Measurements from ENCODE around the gene SDR42E2. TPM values are rescaled to one million over a fixed set of nuclear protein-coding genes. Genes with fewer than 3 reads are reported as not detected.
"Not testable (repeated sequence)": the region's sequence is repeated elsewhere in the genome, so short reads cannot be mapped to it uniquely, and the experiment has no call there.

SDR42E2 gene
- total RNA-seq, 1 donor from 2014 or later = 0.20 TPM

DNA sequence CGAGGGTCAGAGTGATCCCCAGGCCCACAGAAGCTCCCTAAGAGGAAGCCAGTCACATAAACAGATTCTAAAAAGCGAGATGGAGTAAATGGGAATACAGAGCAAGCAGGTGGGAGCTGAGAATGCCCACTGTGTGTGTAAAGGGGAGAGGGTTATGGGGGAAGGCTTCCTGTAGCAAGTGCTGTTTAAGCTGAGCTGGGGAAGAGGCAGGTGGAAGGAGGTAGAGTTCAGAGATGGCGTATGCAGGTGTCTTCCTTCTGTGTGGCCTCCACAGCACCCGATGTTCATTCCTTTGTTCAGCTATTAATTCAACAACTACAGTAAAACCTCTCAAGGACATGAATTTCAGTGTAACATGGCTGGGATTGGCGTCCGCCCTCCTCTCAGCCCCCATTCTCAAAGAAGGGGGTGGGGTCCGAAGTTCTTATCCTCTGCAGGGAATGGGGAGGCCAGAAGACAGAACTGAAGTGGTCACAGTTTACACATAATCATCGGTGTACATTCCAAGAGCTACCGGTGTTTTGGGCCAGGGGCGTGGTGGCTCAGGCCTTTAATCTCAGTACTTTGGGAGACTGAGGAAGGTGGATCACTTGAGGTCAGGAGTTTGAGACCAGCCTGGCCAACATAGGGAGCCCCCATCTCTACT lies 45.5 kb downstream of the SDR42E2 start:
- intact Hi-C loops (cut with micrococcal nuclease) = loop anchor here (2.0 kb wide), 3 partner anchors 17 to 57 kb away; no protein-coding TSS in a partner anchor

DNA sequence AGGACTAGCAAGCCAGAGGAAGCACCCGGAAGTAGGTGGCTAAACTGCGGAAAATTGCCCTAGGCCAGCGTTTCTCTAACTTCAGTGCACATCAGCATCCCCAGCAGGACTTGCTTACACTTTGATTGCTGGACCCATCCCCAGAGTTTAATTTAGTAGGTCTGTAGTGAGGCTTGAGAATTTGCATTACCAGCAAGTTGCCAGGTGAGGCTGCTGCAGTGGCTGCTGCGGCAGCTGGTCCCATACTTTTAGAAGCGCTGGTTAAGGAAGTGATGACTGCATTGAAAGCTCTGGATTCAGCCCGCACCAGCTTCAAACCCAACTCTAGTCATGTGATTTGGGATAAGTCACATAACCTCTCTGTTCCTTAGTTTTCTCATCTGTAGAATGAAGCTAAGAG lies 48.0 kb downstream of the SDR42E2 start:
- intact Hi-C loops (cut with micrococcal nuclease) = loop anchor here (1.0 kb wide), 1 partner anchor 32 kb away; no protein-coding TSS in a partner anchor

DNA sequence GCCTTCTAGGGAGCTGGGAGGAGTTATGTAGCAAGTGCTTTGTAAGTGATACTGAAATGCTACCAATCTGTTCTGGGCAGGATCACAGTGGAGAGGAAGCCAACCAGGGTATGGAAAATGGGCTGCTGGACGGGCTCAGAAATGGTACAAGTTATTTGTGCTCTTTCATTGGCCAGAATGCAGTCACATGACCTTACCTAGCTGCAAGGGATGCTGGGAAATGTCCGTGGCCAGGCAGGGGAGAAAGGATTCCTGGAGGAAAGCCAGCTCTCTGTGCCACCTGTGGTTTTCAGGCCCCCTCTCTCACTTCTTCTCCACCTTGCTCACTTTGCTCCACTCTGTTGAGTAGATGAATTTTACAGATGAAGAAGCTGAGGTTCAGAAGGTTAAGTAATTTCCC lies 48.5 kb downstream of the SDR42E2 start:
- intact Hi-C loops (cut with micrococcal nuclease) = loop anchor here (1.0 kb wide), 1 partner anchor 33 kb away; no protein-coding TSS in a partner anchor

DNA sequence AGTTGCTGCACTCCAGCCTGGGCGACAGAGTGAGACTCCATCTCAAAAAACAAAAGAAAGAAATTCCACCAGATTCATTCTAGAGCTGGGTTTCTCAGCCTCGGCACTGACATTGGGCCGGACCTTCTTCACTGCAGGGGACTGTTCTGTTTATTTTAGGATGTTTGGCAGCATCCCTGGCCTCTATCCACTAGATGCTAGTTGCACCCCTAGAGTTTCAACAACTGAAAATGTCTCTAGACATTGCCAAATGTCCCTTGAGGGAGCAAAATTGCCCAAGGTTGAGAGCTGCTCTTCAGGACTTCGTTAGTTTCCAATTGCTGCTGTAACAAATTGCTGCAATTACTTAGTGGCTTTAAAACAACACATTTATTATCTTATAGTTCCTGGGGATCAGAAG lies 50.9 kb downstream of the SDR42E2 start:
- intact Hi-C loops (cut with micrococcal nuclease) = no loop called here

DNA sequence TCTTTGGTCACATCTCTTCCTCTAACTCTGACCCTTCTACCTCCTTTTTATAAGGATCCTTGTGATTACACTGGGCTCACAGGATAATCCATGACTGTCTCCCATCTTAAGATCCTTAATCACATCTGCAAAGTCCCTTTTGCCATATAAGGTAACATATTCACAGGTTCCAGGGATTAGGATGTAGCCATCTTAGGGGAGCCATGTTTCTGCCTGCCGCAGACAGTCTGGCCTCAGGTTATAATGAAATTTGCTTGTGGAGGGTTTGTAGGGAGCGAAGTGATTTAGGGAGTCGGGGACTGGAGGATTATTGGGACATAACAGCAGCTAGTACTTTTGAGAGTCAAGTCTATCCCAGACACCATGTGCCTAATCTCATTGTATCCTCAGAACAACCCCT lies 51.5 kb downstream of the SDR42E2 start:
- intact Hi-C loops (cut with micrococcal nuclease) = no loop called here

DNA sequence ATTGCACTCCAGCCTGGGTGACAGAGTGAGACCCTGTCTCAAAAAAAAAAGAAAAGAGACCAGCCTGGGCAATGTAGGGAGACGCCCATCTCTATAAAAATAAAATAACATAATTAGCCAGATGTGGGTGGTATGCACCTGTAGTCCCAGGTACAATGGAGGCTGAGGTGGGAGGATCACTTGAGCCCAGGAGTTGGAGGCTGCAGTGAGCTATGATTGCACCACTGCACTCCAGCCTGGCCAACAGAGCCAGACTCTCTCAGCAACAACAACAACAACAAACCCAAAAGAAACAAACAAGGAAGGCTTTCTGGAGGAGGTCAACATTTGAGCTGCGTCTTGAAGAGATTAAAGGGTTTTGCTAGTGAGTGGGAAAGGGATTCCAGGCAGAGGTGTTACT lies 52.1 kb downstream of the SDR42E2 start:
- intact Hi-C loops (cut with micrococcal nuclease) = no loop called here

DNA sequence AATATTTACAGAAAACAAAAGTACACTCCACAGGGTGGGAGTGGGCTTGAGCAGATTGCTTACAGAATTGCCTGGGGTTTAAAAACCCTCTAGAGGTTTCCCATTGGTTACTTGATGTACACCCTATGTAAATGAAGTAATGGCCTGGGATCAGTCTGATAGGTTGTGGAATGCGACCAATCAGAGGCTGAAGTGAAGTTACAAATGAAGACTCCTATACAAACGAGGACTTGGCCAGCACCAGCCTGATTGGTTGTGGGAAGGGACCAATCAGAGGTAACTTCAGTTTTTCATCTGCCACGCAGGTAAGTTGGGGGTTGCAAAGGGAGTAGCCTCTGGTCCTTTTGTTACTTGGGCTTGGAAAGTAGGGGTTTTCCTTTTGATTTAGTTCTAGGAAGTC lies 52.6 kb downstream of the SDR42E2 start:
- intact Hi-C loops (cut with micrococcal nuclease) = loop anchor here (1.0 kb wide), 1 partner anchor 9 kb away; the partner anchor contains the start of gene EEF2K

DNA sequence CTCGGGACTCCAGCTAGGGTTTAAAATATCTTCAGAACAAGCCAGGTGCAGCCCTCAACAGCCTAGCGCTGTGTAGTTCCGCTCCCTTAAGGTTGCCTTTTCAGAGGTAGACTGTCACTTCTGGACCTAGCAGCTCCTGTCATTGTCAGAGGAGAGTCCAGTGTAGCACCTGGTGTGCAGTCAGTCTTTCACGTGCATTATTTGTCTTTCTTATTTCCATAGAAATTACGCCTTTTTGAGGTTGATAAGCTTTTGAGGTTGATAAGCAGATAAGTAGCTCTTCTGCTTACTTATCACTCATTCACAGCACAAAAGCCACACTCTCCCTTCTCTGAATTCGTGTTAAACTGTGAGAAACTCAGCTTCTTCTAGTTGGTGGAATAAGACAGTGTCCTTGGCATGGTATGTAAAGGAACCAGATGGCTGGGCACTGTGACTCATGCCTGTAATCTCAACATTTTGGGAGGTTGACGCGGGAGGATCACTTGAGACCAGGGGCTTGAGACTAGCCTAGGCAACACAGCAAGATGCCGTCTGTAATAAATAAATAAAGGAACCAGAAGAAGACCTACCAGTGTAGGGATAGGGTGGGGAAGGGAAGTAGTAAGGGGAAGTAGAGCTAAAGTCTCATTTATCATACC lies 54.0 kb downstream of the SDR42E2 start:
- intact Hi-C loops (cut with micrococcal nuclease) = no loop called here

DNA sequence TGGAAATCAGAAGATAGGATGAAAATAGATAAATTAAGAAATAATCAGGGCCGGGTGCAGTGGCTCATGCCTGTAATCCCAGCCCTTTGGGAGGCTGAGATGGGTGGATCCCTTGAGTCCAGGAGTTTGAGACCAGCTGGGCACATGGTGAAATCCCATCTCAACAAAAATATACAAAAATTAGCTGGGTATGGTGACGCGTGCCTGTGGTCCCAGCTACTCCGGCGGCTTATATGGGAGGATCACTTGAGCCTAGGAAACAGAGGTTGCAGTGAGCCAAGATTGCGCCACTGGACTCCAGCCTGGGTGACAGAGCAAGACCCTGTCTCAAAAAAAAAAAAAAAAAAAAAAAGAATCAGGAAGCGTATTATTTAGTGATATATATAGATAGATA lies 54.5 kb downstream of the SDR42E2 start:
- intact Hi-C loops (cut with micrococcal nuclease) = not testable (repeated sequence)

DNA sequence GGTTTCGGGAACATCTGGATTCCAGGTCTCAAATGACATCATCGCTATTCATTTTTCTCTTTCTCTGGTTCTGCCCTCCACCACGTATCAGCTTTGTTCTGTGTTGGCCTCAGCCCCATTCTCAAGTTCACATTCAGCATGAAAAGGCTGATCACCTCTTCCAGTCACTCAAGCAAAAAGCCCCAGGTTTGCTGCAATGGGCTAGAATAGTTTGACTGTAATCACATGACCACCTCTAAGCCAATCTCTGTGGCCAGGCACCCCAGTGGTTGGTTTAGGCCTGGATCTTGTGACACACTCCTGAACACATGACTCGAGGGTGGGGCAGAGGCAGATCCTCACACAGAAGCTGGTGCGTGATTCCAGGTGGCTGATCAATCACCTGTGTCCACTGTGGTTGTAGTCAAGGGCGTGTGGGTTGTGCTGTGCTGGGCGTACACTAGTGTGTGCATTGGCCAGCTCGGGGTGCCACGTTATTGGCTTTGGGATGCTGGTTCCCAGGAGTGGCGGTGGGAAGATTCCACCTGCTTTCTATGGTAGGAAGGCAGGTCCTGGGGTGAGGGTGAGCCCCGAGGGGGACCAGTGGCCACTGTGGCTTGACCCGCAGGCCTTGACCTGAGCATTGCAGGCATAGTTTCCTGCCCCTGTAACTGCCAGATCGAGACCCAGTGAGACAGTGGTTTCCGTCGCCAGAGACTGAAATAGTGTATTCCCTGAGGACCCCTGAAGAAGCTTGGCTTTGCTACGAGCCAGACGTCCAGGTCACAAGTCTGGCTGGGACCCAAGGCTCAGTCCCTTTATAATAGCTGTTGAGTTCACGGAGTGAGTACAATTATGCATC lies 55.8 kb downstream of the SDR42E2 start:
- intact Hi-C loops (cut with micrococcal nuclease) = no loop called here

DNA sequence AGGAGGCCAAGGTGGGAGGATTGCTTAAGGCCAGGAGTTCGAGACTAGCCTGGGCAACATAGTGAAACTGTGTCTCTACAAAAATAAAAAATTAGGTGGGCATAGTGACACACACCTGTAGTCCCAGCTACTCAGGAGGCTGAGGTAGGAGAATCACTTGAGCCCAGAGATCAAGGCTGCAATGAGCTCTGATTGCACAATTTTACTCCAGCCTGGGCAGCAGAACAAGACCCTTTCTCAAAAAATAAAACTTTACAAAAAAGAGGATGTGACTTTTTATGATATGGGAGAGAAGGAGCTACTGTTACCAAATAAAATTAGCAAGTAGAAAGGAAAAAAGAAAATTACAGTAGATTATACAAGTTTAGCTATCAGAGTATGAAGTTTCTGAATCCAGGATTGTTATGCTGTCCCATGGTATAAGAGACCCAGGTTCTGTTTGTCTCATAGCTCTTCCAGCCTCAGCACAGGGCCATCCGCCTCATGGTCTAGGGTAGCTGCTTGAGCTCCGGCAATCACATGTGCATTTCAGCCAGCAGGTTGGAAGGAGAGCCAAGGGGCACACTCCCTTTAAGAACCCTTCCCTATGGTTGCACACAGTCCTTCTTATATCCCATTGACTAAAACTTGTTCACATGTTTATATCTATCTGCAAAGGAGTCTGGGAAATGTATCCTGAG lies 57.2 kb downstream of the SDR42E2 start:
- intact Hi-C loops (cut with micrococcal nuclease) = no loop called here

DNA sequence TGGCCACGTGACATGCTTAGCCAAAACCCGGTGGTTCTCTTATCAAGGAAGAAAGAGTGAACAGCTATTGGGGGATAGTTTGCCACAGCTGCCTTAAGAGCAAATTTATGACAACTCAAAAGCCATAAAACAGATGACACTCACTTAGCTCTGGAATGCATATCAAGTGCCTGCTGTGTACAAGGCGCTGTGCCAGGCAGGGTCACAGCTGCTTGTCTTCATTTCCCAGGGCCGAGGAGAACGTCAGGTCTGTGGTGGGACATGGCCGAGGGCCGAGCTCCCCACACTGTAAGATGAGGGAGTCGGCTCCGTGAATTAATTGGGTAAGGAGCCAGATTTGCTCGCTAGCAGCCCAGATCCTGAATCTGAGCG lies 57.7 kb downstream of the SDR42E2 start:
- intact Hi-C loops (cut with micrococcal nuclease) = no loop called here

DNA sequence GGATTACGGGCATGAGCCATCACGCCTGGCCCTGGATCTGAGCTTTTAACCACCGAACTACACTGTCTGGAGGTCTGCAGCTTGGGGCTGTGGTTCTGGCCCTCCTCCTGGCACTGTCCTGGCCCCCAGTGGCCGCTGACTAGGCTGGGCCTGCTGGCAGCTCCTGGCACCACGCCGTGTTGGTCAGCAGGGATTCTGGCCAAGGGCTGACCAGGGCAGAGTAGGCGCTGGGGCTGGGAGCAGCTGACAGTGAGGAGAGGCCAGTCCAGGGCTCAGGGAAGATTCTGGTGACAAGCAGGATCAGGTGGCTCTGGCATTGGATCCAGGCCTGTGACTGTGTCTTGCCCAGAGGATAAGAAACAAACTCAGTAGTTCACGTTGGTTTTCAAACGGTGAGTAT lies 58.4 kb downstream of the SDR42E2 start:
- intact Hi-C loops (cut with micrococcal nuclease) = no loop called here

DNA sequence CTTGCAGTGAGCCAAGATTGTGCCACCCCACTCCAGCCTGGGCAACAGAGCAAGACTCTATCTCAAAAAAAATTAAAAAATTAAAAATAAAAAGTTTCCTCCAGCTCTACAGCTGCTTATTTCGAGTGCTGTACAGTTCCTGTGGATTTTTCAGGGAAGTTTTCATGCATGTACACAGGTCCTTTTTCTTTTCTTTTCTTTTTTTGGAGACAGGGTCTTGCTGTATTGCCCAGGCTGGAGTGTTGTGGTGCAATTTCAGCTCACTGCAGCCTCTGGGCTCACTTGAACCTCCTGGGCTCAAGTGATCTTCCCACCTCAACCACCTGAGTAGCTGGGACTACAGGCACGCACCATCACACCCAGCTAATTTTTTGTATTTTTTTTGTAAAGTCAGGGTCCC lies 59.7 kb downstream of the SDR42E2 start:
- intact Hi-C loops (cut with micrococcal nuclease) = no loop called here

DNA sequence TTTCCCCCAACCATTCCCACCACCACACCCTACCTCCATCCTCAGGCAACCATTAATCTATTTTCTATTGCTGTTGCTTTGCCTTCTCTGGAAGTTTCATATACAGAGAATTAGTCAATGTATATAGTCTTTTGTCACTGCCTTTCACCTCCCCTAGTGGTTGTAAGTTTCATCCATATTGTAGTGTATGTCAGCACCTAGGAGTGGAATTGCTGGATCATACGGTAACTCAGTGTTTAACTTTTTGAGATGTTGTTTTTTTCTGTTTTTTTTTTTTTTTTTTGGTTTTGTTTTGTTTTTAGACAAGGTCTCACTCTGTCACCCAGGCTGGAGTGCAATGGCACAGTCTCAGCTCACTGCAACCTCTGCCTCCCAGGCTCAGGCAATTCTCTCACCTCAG lies 60.7 kb downstream of the SDR42E2 start:
- intact Hi-C loops (cut with micrococcal nuclease) = no loop called here

DNA sequence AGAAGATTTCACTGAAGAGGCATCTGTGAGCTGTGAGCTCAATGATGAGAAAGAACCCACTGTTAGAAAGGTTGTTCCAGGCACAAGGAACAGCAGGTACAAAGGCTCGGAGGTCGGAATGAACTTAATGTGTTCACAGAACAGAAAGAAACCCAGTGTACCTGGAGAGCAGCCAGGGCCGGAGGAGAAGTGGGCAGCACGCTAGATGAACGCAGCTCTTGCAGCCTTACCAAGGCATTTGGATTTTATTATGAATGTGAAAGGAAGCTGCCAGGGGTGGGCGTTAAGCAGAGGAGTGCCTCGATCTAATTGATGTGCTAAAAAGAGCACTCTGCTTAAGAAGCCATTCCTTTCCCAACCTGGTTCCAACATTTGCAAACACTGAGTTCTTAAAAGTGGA lies 62.8 kb downstream of the SDR42E2 start:
- intact Hi-C loops (cut with micrococcal nuclease) = no loop called here

DNA sequence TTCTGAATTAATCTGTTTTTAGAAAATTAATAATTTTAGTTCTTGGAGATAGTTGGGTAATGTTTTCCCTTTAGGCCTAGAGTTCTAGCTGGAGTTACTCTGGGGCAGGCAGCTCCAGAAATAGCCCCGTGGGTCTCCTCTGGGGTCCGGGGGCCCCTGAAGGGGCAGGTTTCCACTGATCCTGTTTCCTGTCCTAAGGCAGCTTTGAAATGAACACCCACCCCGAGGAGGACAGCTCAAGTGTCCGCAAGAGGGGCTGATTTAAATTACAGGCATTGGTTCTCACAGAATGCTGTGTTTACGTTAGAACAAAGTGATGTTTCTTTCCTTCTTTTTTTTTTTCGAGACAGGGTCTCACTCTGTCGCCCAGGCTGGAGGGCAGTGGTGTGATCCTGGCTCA lies 67.6 kb downstream of the SDR42E2 start:
- intact Hi-C loops (cut with micrococcal nuclease) = no loop called here

DNA sequence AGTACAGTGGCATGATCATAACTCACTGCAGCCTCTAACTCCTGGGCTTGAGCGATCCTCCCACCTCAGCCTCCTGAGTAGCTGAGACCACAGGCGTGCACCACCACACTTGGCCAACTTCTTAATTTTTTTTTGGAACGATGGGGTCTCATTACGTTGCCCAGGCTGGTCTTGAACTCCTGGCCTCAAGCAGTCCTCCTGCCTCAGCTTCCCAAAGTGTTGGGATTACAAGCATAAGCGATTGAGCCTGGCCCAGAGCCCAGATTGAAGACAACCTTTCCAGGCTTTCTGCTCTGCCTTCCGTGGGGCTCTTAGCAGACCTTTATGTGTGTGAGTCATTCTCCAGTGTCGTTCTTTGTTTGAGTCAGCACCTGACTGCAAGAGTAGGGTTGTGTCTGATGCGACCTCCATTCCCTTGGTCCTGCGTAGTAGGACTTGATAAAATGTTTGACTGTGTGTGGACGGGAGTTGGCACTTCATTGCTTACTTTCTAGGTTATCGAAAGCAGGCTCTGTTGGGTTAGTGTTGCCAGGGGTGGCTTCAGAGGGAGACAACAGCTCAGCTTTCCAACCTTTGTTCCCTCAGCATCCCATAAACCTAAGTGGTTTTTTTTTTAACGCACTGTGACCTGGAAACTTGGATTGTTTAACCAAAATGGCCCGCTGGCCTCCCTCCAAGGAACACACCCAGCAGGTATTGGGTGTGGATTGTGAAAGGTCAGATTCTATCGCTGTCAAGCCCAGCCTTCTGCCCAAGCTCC lies 70.2 kb downstream of the SDR42E2 start:
- intact Hi-C loops (cut with micrococcal nuclease) = loop anchor here (2.0 kb wide), 1 partner anchor 26 kb away; the partner anchor contains the start of gene EEF2K

DNA sequence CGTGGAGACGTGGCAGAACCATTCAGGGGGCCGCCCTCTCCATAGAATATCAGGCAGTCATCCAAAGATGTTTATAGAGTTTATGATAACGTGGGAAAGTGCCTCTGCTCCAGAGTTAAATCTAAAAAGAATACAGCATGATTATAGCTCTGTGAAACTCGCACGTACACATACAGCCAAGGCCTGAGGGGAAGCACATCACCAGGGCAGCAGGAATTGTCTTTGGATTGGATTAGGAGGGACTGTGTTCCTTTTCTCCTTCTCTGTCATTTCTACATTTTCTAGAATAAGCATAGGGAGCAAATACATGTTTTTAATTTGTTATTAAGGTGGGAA lies 70.7 kb downstream of the SDR42E2 start:
- intact Hi-C loops (cut with micrococcal nuclease) = loop anchor here (2.0 kb wide), 1 partner anchor 26 kb away; the partner anchor contains the start of gene EEF2K

DNA sequence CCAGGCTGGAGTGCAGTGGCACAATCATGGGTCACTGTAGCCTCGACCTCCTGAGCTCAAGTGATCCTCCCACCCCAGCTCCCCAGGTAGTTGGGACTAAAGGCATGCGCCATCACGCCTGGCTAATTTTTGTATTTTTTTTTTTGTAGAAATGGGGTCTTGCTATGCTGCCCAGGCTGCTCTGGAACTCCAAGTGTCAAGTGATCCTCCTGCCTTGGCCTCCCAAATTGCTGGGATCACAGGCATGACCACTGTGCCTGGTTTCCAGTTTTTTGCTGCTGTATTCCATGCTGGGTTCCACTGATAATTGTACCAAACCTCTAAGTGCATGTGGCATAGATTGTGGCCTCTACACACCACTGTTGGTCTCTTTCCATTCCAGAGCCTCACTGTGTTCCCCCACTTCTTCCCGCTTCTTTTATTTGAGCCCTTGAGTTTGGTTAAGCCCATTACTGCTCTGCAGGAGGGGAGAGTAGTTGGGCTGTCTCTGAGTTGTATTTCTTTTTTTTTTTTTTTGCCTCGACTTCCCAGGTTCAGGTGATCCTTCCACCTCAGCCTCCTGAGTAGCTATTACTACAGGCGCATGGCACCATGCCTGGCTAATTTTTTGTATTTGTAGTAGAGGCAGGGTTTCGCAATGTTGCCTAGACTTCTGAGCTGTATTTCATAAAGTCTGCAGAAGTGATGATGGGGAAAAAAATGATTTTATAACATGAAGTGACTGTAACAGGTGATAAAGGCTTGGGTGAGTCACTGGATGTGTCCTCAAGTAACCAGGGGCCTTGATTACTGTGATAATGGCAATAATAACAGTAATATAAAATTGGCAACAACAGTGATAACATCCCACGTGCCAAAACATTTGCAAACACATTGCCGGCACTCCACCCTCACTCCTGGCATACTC lies 73.8 kb downstream of the SDR42E2 start:
- intact Hi-C loops (cut with micrococcal nuclease) = no loop called here

Measured in T-helper 1 cell treated with Interleukin-12 subunit alpha and Interleukin-12 subunit beta and Interleukin-4 antibody, amounts not matched to agents 30 ng/mL and 1 ng/mL, for 36 hours (primary cell).